ENCODE results near the gene ZSCAN5A. TPM values are rescaled to one million over a fixed set of nuclear protein-coding genes. Genes with fewer than 3 reads are reported as not detected.

The ZSCAN5A gene
- total and polyA plus RNA-seq, 9 of the 15 experiments (the other 6 are each of a cell fraction or from before 2014, with no cell fraction given) = 5.8 to 15.3 (median 11.8) TPM

GRCh38 chr19:56314381-56315076 is at the start of gene ZSCAN5A (continued):
- TF ChIP-seq ATF3 (IDR thresholded peaks at IDR 0.05) (peak; percentile 99), ATF3 (CRISPR knock-in tag; conservative IDR thresholded peaks at IDR 0.05) (peak; percentile 67; the same call in 1 of the 2 replicates), POLR2AphosphoS5 (IDR thresholded peaks at IDR 0.05; ENCODE audit: control insufficient read depth, insufficient read depth, low read depth, low read length) (peak; percentile 58; the same call in 1 of the 2 replicates), ZNF311 (CRISPR knock-in tag; IDR thresholded peaks at IDR 0.05) (peak; percentile 74), BMI1 (IDR thresholded peaks at IDR 0.05; ENCODE audit: low read length) (peak; percentile 66; the same call in 1 of the 2 replicates), ZNF589 (CRISPR knock-in tag; IDR thresholded peaks at IDR 0.05; ENCODE audit: low read depth) (peak; percentile 75; the same call in 1 of the 2 replicates), FOS (IDR thresholded peaks at IDR 0.05; ENCODE audit: extremely low read depth, insufficient read length) (no peak), KHSRP (IDR thresholded peaks at IDR 0.05) (peak; percentile 85), SMARCE1 (IDR thresholded peaks at IDR 0.05) (peak; percentile 40; the same call in 1 of the 2 replicates), KAT2B (IDR thresholded peaks at IDR 0.05; ENCODE audit: low read depth, low read length) (no peak), EHMT2 (IDR thresholded peaks at IDR 0.05) (peak; percentile 15; the same call in 1 of the 2 replicates), HDAC1 (IDR thresholded peaks at IDR 0.05) (peak in 1 of 2 experiments; percentile 86; a peak in 2 of 4 replicates), GTF2F1 (IDR thresholded peaks at IDR 0.05; ENCODE audit: low read depth, low read length) (peak; percentile 34; the same call in 1 of the 2 replicates), ZNF184 (CRISPR knock-in tag; IDR thresholded peaks at IDR 0.05) (no peak), ID3 (CRISPR knock-in tag; IDR thresholded peaks at IDR 0.05) (no peak), ID3 (tag; IDR thresholded peaks at IDR 0.05) (peak; percentile 47), ZNF197 (CRISPR knock-in tag; IDR thresholded peaks at IDR 0.05; ENCODE audit: low read depth) (peak; percentile 91; the same call in 1 of the 2 replicates), CTCF (IDR thresholded peaks at IDR 0.05 in 2 of 3, conservative IDR thresholded peaks at IDR 0.05 in 1 of 3; ENCODE audit: insufficient read depth in 2 of 3, low read depth in 1 of 3, low read length in 3 of 3) (no peak), ZNF583 (CRISPR knock-in tag; IDR thresholded peaks at IDR 0.05) (no peak), ZBTB2 (IDR thresholded peaks at IDR 0.05) (peak; percentile 81), POLR2G (IDR thresholded peaks at IDR 0.05; ENCODE audit: low read depth, low read length) (peak; percentile 91)

Measured in K562 (cell line).